ENCODE results near the gene CACNA1A. TPM values are rescaled to one million over a fixed set of nuclear protein-coding genes. Genes with fewer than 3 reads are reported as not detected.

Gene CACNA1A
- total RNA-seq, 1 donor from 2014 or later = 0.05 TPM

GRCh38 chr19:13164343-13165161 is 341.7 kb downstream of the CACNA1A start:
- peak; percentile 88 for DNase-seq (ENCODE audit: low read depth)

GRCh38 chr19:13163609-13164342 is 342.5 kb downstream of the CACNA1A start:
- DNase-seq (ENCODE audit: low read depth) = peak; percentile 76

- peak; percentile 94 for DNase-seq (ENCODE audit: low read depth)
These were observed 343.3 kb downstream of the CACNA1A start for GRCh38 chr19:13162724-13163608.

- DNase-seq (ENCODE audit: low read depth) = peak; percentile 58
These were observed 345.7 kb downstream of the CACNA1A start for GRCh38 chr19:13160557-13160956.

- DNase-seq (ENCODE audit: low read depth) = no peak
These were observed 346.6 kb downstream of the CACNA1A start for GRCh38 chr19:13159713-13160112.
